ENCODE measurements around the gene SLIT3.

DNA sequence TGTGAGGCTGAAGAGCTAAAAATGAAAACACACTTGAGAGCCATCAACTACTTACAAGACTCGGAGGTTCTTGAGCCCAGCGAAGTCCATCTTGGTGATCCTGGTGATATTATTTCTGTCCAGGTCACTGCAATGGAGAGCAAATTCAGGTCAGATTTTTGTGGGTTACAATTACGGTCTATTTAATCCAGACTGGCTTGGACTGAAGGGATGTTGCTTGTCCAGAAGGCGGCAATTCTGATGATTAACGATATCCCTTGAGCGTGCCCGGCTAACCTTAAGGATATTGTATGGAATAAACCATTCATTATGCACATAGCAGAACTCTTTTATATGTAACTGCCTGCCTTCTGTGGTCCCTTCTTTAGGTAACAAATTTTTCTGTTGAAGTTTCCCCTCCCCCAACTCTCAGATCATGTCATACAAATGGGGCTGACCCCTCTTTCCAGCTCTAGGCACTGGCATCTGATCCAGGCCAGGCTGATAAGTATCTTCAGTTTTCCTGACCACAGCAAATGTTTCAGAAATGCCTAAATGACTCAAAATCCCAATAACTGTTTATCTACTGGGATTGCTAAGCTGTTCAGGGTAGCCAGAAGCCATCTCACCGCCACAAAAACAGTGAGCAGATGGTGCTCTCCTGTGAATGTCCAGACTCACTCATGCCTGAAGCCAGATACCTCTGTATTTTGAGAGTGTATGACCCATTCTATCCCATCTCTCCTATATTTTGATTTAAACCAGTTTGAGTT lies 49.4 kb downstream of the SLIT3 start:
- TF ChIP-seq SMARCA5 (IDR thresholded peaks at IDR 0.05) (no peak), RFX5 (IDR thresholded peaks at IDR 0.05; ENCODE audit: low read depth, low read length) (no peak), FOXK2 (IDR thresholded peaks at IDR 0.05) (no peak), ASH2L (IDR thresholded peaks at IDR 0.05; ENCODE audit: borderline replicate concordance, low read depth) (no peak), HDAC6 (IDR thresholded peaks at IDR 0.05; ENCODE audit: unreplicated experiment) (no peak), POLR2AphosphoS5 (IDR thresholded peaks at IDR 0.05; ENCODE audit: low read length) (no peak), SIN3A (IDR thresholded peaks at IDR 0.05; ENCODE audit: low read depth, low read length) (no peak), EZH2 (IDR thresholded peaks at IDR 0.05; ENCODE audit: borderline replicate concordance, control insufficient read depth, low read depth, low read length) (no peak)
- TF ChIP-seq, protein P1, sequence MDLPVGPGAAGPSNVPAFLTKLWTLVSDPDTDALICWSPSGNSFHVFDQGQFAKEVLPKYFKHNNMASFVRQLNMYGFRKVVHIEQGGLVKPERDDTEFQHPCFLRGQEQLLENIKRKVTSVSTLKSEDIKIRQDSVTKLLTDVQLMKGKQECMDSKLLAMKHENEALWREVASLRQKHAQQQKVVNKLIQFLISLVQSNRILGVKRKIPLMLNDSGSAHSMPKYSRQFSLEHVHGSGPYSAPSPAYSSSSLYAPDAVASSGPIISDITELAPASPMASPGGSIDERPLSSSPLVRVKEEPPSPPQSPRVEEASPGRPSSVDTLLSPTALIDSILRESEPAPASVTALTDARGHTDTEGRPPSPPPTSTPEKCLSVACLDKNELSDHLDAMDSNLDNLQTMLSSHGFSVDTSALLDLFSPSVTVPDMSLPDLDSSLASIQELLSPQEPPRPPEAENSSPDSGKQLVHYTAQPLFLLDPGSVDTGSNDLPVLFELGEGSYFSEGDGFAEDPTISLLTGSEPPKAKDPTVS (IDR thresholded peaks at IDR 0.05; ENCODE audit: low read depth, low read length): no peak
- TF ChIP-seq, protein P2, sequence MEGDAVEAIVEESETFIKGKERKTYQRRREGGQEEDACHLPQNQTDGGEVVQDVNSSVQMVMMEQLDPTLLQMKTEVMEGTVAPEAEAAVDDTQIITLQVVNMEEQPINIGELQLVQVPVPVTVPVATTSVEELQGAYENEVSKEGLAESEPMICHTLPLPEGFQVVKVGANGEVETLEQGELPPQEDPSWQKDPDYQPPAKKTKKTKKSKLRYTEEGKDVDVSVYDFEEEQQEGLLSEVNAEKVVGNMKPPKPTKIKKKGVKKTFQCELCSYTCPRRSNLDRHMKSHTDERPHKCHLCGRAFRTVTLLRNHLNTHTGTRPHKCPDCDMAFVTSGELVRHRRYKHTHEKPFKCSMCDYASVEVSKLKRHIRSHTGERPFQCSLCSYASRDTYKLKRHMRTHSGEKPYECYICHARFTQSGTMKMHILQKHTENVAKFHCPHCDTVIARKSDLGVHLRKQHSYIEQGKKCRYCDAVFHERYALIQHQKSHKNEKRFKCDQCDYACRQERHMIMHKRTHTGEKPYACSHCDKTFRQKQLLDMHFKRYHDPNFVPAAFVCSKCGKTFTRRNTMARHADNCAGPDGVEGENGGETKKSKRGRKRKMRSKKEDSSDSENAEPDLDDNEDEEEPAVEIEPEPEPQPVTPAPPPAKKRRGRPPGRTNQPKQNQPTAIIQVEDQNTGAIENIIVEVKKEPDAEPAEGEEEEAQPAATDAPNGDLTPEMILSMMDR (IDR thresholded peaks at IDR 0.05 in 2 of 3, conservative IDR thresholded peaks at IDR 0.05 in 1 of 3; ENCODE audit: control insufficient read depth in 2 of 3, extremely low read depth in 1 of 3, insufficient read depth in 1 of 3, low read depth in 3 of 3, low read length in 3 of 3): no peak
